Karpas-422 (cell line): ENCODE data around the gene YPEL4. TPM values are rescaled to one million over a fixed set of nuclear protein-coding genes. Genes with fewer than 3 reads are reported as not detected.

Source experiments
- DNase-seq: peaks from one replicate; pipeline ENCODE4 v3.0.0-alpha.2; 2015
- H2AFZ ChIP-seq: fragments of 200-600 bp; sonication (generic); 2 replicates; pipeline ENCODE4 v1.6.1; 2014; ENCODE audit warnings: antibody characterized with exemption, low read length, mixed read lengths
- H3K27ac ChIP-seq: fragments of 200-600 bp; sonication (generic); 2 replicates; pipeline ENCODE4 v1.5.1; 2014; ENCODE audit warnings: mild to moderate bottlenecking, low read length, moderate library complexity
- H3K27me3 ChIP-seq: fragments of 200-600 bp; sonication (generic); 2 replicates; pipeline ENCODE4 v1.6.1; 2014; ENCODE audit warnings: low read length, mixed read lengths
- H3K36me3 ChIP-seq: fragments of 200-600 bp; sonication (generic); 2 replicates; pipeline ENCODE4 v1.6.1; 2014; ENCODE audit warnings: low read length, mixed read lengths; ENCODE audit not compliant: insufficient read depth
- H3K4me1 ChIP-seq: fragments of 200-600 bp; sonication (generic); 2 replicates; pipeline ENCODE4 v1.6.1; 2014; ENCODE audit warnings: mild to moderate bottlenecking, low read length, mixed read lengths
- H3K4me2 ChIP-seq: fragments of 200-600 bp; sonication (generic); 2 replicates; pipeline ENCODE4 v1.6.1; 2014; ENCODE audit warnings: low read length, low read depth, mild to moderate bottlenecking; ENCODE audit not compliant: poor library complexity, severe bottlenecking
- H3K4me3 ChIP-seq: fragments of 200-600 bp; sonication (generic); 2 replicates; pipeline ENCODE4 v1.5.1; 2014; ENCODE audit warnings: mild to moderate bottlenecking, antibody characterized with exemption, low read length, mixed read lengths
- H3K79me2 ChIP-seq: fragments of 200-600 bp; sonication (generic); 2 replicates; pipeline ENCODE4 v1.6.1; 2014; ENCODE audit warnings: mild to moderate bottlenecking, low read length, mixed read lengths
- H3K9ac ChIP-seq: fragments of 200-600 bp; sonication (generic); 2 replicates; pipeline ENCODE4 v1.6.0; 2014; ENCODE audit warnings: low read length
- H3K9me2 ChIP-seq: fragments of 200-600 bp; sonication (generic), shearing (Covaris generic); replicated peaks from 2 replicates; pipeline ENCODE4 v1.6.0; 2014; ENCODE audit warnings: mild to moderate bottlenecking, low read length, moderate library complexity; ENCODE audit not compliant: insufficient read depth
- H3K9me3 ChIP-seq: fragments of 300-700, 200-600 bp; sonication (generic); 2 replicates; pipeline ENCODE4 v1.6.1; 2014; ENCODE audit warnings: low read length, mixed read lengths
- H4K20me1 ChIP-seq: fragments of 200-600 bp; sonication (generic); 2 replicates; pipeline ENCODE4 v1.6.1; 2014; ENCODE audit warnings: mild to moderate bottlenecking, antibody characterized with exemption, low read length, low read depth; ENCODE audit not compliant: insufficient read depth
- small RNA-seq: library from RNA; depleted of rRNA; stranded (forward); fragments of <200 nt; gene quantifications from one replicate; pipeline ENCODE3, GENCODE V24; 2014
- total RNA-seq: library from RNA; depleted of rRNA; stranded (reverse); fragments of >200 nt; shearing (Covaris generic); gene quantifications from 2 replicates; pipeline ENCODE4 v1.2.3, GENCODE V29; 2014; ENCODE audit warnings: low replicate concordance; rRNA removed

The YPEL4 gene
- total RNA-seq, 1 experiment from 2014 or later: not detected

GRCh38 chr11:57601297-57601696, 48.4 kb downstream of the YPEL4 start:
- Histone ChIP-seq H3K4me1 (no peaks in the 10 kb centered on the region), H4K20me1 (no peaks in the 10 kb centered on the region), H3K36me3 (no peaks in the 10 kb centered on the region), H3K9me2 (no peaks in the 10 kb centered on the region), H3K27ac (no peak overlapping the region), H3K27me3 (no peaks in the 10 kb centered on the region), H3K4me2 (no peak overlapping the region), H3K4me3 (no peak overlapping the region), H3K9me3 (no peaks in the 10 kb centered on the region), H3K79me2 (no peaks in the 10 kb centered on the region), H3K9ac (no peak overlapping the region), H2AFZ (no peak overlapping the region)
- peak; percentile 46 for DNase-seq

- Histone ChIP-seq H3K9me3 (no peaks in the 10 kb centered on the region), H3K27ac (no peak overlapping the region), H3K4me1 (no peaks in the 10 kb centered on the region), H3K27me3 (no peaks in the 10 kb centered on the region), H2AFZ (no peak overlapping the region), H3K9me2 (no peaks in the 10 kb centered on the region), H3K4me3 (no peak overlapping the region), H3K79me2 (no peaks in the 10 kb centered on the region), H3K36me3 (no peaks in the 10 kb centered on the region), H4K20me1 (no peaks in the 10 kb centered on the region), H3K4me2 (no peak overlapping the region), H3K9ac (no peak overlapping the region)
- DNase-seq: no peak
Measured at GRCh38 chr11:57599381-57599780, 50.3 kb downstream of the YPEL4 start.

GRCh38 chr11:57598831-57599155, 50.9 kb downstream of the YPEL4 start:
- no peak overlapping the region for H3K4me2 ChIP-seq
- H3K9me2 ChIP-seq: no peaks in the 10 kb centered on the region
- no peaks in the 10 kb centered on the region for H3K4me1 ChIP-seq
- DNase-seq: no peak
- no peaks in the 10 kb centered on the region for H3K36me3 ChIP-seq
- no peaks in the 10 kb centered on the region for H4K20me1 ChIP-seq
- no peak overlapping the region for H3K27ac ChIP-seq
- no peaks in the 10 kb centered on the region for H3K79me2 ChIP-seq
- no peaks in the 10 kb centered on the region for H3K27me3 ChIP-seq
- no peaks in the 10 kb centered on the region for H3K9me3 ChIP-seq
- H3K4me3 ChIP-seq: no peak overlapping the region
- no peak overlapping the region for H2AFZ ChIP-seq
- H3K9ac ChIP-seq: no peak overlapping the region

GRCh38 chr11:57597916-57598830, 51.5 kb downstream of the YPEL4 start:
- H4K20me1 ChIP-seq: no peaks in the 10 kb centered on the region
- no peak overlapping the region for H3K4me2 ChIP-seq
- no peaks in the 10 kb centered on the region for H3K4me1 ChIP-seq
- H3K9me3 ChIP-seq: no peaks in the 10 kb centered on the region
- no peak for DNase-seq
- H3K36me3 ChIP-seq: no peaks in the 10 kb centered on the region
- no peaks in the 10 kb centered on the region for H3K27me3 ChIP-seq
- no peaks in the 10 kb centered on the region for H3K9me2 ChIP-seq
- no peak overlapping the region for H3K9ac ChIP-seq
- H3K27ac ChIP-seq: no peak overlapping the region
- no peaks in the 10 kb centered on the region for H3K79me2 ChIP-seq
- no peak overlapping the region for H2AFZ ChIP-seq
- H3K4me3 ChIP-seq: no peak overlapping the region

- H3K9ac ChIP-seq: no peak within 1 kb of the TSS
- DNase-seq: no peak
Measured at GRCh38 chr11:57597461-57597915, 52.2 kb downstream of the YPEL4 start, which contains the start of gene SERPING1. SERPING1 (plus strand) TSS chr11:57597685; CDS start chr11:57598271, 586 bp downstream.

GRCh38 chr11:57596266-57596885, 53.3 kb downstream of the YPEL4 start:
- H3K4me1 ChIP-seq: no peaks in the 10 kb centered on the region
- H3K9ac ChIP-seq: no peak overlapping the region
- H3K27ac ChIP-seq: no peak overlapping the region
- no peak overlapping the region for H2AFZ ChIP-seq
- no peak overlapping the region for H3K4me3 ChIP-seq
- H3K9me3 ChIP-seq: no peaks in the 10 kb centered on the region
- H3K9me2 ChIP-seq: no peaks in the 10 kb centered on the region
- no peak for DNase-seq
- no peaks in the 10 kb centered on the region for H3K79me2 ChIP-seq
- H3K36me3 ChIP-seq: no peaks in the 10 kb centered on the region
- no peaks in the 10 kb centered on the region for H3K27me3 ChIP-seq
- H4K20me1 ChIP-seq: no peaks in the 10 kb centered on the region
- no peak overlapping the region for H3K4me2 ChIP-seq

More at GRCh38 chr11:57597461-57597915, 52.2 kb downstream of the YPEL4 start, which contains the start of gene SERPING1:
- H3K79me2 ChIP-seq: no peaks in the 10 kb centered on the region
- no peak within 1 kb of the TSS for H3K27ac ChIP-seq
- H3K27me3 ChIP-seq: no peaks in the 10 kb centered on the region
- no peaks in the 10 kb centered on the region for H3K36me3 ChIP-seq
- no peaks in the 10 kb centered on the region for H4K20me1 ChIP-seq
- no peaks in the 10 kb centered on the region for H3K9me2 ChIP-seq
- no peaks in the 10 kb centered on the region for H3K9me3 ChIP-seq
- H3K4me3 ChIP-seq: no peak within 1 kb of the TSS
- no peak within 1 kb of the TSS for H3K4me2 ChIP-seq
- no peak within 1 kb of the TSS for H2AFZ ChIP-seq
- H3K4me1 ChIP-seq: no peaks in the 10 kb centered on the region

Small RNA genes within 50 kb of the gene (small RNA-seq; reads per million reads assigned to genes)
- 0.16 reads per million for gene MIR130A

Other genes starting within 250 kb of the YPEL4 start
- 56.6 and 69.3 TPM in 2 replicates for gene SLC43A3, start 222.8 kb downstream of the YPEL4 start, total RNA-seq
- gene RTN4RL2, start 189.4 kb downstream of the YPEL4 start, total RNA-seq: 0.07 TPM in 1 of 2 replicates, not detected in the other
- 238 and 244 TPM in 2 replicates for gene SLC43A1, start 134.2 kb downstream of the YPEL4 start, total RNA-seq
- 48.0 and 49.8 TPM in 2 replicates for gene TIMM10, start 119.2 kb downstream of the YPEL4 start, total RNA-seq
- gene SMTNL1, start 112.3 kb downstream of the YPEL4 start, total RNA-seq: not detected in 2 replicates
- gene UBE2L6, start 82.2 kb downstream of the YPEL4 start, total RNA-seq: 123 and 129 TPM in 2 replicates
- gene SERPING1, start 52.2 kb downstream of the YPEL4 start, total RNA-seq: not detected in 2 replicates
- gene CLP1, start 7.8 kb upstream of the YPEL4 start, total RNA-seq: 16.9 and 22.4 TPM in 2 replicates
- gene ZDHHC5, start 18.2 kb upstream of the YPEL4 start, total RNA-seq: 38.6 and 41.2 TPM in 2 replicates
- 12.5 and 12.8 TPM in 2 replicates for gene MED19, start 62.3 kb upstream of the YPEL4 start, total RNA-seq
- gene TMX2, start 62.7 kb upstream of the YPEL4 start, total RNA-seq: 53.3 and 91.2 TPM in 2 replicates
- 112 and 172 TPM in 2 replicates for gene SELENOH, start 91.6 kb upstream of the YPEL4 start, total RNA-seq
- gene BTBD18, start 101.9 kb upstream of the YPEL4 start, total RNA-seq: not detected in 2 replicates
- 5.7 and 6.0 TPM in 2 replicates for gene CTNND1, start 111.9 kb upstream of the YPEL4 start, total RNA-seq